ENCODE measurements around the gene TUG1.

The TUG1 gene

DNA sequence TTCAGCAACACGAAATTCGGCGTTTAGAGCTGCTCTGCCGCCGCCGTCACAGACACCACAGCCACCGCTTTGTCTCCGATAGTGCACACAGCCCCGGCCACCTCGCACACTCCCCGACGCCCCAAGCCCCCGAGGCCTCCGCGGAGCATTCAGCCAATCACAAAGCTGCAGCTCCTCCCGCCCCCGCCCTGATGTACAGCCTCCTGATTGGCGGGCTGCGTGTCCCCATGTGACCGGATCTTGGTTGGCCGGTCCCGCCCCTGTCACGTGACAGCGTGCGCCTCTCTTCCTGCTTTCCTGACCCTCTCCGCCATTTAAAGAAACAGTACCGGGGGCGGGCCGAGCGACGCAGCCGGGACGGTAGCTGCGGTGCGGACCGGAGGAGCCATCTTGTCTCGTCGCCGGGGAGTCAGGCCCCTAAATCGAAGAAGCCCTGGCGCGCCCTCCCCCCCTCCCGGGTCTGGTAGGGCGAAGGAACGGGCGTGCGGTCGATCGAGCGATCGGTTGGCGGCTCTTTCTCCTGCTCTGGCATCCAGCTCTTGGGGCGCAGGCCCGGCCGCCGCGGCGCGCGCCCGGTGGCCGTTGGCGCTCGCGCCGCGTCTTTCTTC is at the start of gene TUG1:
TUG1 (plus strand) TSS at position 342 of the 608 bp plus-strand sequence.
- peak; percentile 98 for DNase-seq (ENCODE audit: low spot score)

DNA sequence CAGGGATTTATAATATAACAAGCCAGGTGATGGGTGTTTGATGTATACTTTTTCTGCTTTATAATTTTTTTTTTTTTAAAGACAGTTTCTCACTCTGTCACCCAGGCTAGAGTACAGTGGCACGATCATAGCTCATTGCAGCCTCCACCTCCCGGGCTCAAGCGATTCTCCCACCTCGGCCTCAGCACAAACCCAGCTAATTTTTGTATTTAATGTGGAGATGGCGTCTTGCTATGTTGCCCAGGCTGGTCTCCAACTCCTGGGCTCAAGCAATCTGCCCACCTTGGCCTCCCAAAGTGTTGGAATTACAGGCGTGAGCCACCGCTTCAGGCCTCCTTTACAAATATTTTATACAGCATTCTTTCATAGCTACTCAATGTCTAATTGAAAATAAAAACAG is 49.1 kb upstream of the TUG1 start:
- no peak for DNase-seq (ENCODE audit: low spot score)

DNA sequence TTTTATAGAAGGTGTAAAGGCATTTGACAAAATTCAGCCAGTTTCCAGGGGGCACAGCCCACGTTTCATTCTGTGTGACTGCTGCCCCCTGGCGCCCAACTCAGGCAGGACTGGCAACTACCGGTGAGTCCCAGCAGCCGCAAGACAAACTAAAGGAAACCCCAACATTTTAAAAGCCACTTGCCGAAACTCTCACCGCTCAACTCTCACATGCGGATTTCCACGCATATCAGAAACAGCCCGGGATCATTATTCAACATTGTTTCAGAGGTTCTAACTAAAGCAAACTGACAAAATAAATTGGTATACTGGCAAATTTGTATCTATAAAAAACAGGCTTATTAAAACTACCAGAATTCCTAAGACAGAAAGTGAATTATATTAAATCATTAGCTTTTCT is 48.7 kb upstream of the TUG1 start:
- peak; percentile 86 for DNase-seq (ENCODE audit: low spot score)

DNA sequence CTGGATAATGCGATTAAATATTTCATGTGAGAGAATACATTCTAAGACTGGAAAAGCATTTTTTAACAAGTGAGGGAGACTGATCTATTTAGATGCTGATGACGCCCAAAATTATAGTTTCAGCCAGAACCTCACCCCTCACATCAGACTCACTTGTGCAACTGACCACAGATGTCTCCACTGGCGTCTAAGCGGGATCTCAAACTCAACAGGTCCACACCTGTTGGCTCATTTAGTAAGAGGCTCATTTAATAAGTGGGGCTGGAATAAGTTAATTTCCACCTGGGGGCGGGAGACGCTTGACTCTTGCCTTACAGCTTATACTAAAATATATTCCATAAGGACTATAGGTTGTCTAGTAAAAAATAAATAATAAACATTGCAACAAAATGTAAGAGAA is 48.0 kb upstream of the TUG1 start:
- DNase-seq (ENCODE audit: low spot score): no peak

DNA sequence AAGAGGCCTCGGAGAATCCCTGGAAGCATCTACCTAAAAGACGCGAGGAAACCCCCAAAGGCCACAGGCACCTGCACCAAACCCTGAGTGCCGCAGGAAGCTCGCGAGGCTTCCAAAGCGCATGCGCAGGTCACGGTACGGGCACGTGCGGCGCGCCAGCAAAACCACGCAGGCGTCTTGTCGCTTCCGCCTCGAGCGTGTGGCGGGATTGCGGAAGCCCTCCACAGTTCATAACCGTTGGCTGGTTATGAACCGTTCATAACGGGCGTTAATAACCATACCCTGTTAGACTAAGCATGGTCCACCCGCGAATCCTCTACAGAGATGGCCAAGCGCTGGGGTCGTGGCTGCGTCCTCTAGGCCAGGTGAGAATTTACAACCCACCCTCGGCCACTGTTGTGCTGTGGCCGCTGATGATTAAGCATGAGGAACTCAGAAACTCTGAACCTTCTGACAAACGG is 46.9 kb upstream of the TUG1 start:
- DNase-seq (ENCODE audit: low spot score): no peak

DNA sequence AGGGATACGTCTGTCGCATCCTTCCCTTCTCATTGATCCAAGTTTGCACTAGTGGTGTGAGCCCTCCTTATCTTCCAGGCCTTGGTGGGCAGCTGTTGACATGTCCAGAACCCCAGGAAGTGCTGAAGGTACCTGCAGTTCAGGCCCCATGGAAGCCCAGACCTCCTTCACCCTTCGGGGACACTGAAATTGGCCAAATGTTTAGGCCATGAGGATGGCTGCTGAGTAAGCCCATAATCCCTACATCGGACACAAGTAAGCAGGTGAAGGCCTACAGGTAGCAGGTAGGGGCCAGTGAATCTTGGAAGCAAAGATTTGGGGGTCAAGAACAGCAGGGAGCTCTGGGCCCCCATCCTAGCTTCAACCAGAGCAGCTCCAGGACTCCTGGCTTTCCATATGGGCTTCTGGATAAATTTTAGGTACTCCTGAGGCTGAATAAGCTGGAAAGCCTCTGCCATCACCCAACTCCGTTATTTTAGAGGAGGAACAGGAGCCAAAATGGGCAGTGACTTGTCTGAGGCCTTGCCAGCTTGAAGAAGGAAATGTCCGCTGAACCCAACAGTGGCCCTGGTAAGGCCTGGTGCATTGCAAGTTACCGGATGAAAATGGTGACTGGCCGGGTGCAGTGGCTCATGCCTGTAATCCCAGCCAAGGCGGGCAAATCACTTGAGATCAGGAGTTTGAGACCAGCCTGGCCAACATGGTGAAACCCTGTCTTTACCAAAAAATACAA is 45.7 kb upstream of the TUG1 start:
- DNase-seq (ENCODE audit: low spot score): peak; percentile 12

DNA sequence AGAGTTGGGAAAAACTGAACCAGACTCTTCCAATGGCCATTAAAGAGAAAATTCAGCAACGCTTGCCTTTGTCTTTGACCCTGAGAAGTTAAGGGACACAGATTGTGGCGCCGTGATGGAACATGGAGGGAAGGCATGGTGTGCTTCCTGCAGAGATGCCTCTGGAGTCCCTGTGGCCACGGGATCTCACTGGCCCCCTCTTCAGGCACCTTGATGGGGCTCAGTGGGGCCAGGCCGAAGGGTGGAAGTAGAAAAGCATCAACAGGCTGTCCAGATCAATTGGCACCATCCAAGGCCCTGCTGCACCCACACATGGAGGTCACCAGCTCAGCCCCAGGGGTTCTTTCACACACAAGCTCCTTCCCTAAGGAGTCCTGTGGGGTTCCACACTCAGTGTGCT is 43.4 kb upstream of the TUG1 start:
- no peak for DNase-seq (ENCODE audit: low spot score)

DNA sequence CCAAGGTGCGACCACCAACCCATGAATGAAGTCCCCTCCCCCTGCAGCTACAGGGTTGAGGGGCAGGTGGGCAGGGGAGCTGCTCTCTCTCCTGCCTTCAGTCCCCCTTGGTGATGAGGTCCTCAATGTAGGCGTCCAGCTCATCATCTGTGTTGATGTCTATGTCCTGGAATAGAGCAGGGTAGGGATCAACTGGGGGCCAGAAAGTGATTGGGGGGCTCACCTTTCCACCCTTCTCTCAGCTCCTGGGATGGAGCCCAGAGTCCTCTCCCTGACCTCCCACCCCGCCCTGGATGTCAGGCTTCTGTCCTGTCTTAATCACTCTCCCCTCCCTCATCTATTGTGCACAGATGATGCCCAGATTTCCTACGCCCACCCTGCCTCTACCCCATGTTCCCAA is 42.4 kb upstream of the TUG1 start:
- no peak for DNase-seq (ENCODE audit: low spot score)

DNA sequence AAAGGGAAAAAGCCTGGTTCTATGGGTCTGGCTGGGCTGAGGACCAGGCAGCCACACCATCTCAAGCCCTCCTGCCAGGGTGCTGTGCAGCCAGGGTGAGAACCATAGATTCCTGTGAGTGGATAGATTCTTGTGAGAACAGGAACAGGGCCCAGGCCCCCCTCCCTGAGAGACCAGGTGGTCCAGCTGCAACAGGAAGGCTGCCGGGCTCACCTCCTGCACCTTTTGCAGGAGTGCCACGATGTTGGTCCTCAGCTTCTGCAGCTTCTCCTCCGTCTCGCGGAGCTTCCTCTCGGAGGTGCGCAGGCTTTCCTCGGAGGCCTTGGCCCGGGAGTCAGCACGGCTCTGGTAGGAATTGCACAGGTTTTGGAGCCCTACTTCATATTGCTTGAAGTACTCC is 41.3 kb upstream of the TUG1 start:
- DNase-seq (ENCODE audit: low spot score): no peak

DNA sequence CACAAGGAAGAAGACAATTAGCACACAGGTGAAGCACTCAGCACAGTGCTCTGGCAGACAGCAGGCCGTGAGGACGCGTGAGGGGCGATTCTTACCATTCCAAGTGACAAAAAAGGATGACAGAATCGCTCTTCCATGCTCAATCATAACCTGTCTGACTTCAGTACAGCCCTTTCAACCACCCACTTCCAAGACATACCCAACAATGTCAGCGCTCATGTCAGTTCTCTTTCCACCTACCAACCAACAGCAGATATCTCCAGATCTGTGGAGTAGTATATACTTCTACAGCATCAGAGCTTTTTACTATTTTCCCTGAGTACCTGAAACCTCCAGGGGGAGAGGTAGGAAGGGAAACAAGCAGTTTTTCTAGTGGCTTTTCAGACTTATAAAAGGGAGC is 40.7 kb upstream of the TUG1 start:
- no peak for DNase-seq (ENCODE audit: low spot score)

DNA sequence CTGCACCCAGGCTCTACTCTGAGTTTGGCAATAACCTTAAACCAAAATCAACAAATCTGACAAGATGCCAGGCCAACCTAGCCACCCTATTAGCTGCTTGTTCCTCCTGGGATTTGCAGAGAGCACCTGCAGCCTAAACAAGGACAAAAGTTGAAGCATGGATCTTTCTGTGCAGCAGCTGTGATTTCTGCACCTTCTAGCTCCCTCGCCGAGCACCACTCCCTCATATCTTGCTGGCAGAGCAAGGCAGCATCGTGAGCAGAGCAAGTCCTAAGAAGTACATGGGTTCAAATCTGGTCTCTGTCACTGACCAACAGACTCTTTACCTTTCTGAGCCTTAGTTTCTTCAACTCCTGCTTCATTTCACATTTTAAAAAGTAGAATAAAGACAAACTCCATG is 38.8 kb upstream of the TUG1 start:
- DNase-seq (ENCODE audit: low spot score): no peak

DNA sequence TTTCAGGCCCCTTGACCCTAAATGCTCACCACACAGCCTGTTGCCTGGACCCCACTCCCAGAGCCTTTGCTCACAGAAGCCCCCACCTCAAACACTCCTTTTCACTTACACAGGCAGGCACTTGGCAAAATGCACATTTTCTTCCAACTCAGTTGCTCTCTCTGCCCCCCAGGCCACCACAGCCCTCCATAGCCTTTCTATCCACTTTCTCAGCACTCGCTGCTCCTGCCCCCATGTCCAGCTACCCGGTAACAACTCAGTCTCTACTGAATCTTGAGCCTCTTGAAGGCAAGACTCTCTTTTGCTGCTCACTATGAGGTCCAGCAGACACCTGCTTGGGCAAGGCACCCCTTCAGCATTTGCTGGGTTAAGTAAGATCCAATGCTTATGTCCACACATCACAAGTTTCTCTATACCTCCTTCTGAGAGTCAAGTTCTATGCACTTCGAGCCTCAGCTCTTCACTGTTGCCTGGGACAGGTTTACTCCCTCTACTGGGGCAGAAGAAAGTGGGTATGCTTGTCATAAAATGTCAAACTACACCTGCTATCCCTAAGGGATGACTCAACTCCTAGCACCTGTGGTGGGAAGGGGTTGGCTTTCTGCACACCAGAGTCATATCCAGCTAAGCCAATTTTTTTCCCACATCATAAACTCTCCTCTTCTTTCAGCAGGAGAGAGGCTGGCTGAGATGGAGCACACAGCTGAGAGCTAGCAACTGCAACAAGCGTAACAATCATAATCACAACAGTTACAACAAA is 37.3 kb upstream of the TUG1 start:
- no peak for DNase-seq (ENCODE audit: low spot score)

DNA sequence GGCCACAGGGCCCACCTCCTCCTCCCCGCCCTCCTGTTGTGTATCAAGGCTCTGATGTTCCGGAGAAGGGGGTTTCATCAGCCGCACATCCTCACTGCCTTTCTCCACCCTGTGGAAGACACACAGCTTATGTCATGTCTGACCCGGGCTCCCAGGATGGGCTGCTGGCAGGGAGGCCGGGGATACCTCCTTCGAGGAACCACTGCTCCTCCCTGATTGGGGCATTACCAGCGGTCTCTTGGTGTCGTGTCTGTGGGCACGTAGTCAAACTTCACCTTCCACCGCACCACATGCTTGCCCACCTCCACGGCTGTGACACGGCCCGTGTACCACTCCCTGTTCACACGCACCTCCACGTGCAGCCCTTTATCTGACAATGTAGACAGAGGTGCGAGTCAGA is 36.4 kb upstream of the TUG1 start:
- DNase-seq (ENCODE audit: low spot score): no peak

DNA sequence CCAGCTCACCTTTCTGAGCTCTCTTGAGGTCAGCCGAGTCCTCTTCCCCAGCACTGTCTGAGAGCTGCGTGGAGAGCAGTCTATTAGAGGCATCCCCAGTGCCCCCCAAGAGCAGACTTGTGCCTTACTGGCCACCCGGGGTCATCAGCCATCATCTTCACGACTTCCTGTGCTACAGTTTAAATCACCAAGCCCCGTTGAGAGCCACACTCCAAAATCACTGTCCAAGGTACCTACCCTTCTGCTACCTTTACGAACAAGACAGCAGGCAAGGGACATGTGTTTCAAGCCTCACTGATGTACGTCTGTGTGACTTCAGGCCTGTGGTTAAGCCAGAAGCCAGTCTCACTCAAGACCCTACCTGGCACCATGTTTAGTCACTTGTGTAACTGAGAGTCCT is 35.6 kb upstream of the TUG1 start:
- no peak for DNase-seq (ENCODE audit: low spot score)

DNA sequence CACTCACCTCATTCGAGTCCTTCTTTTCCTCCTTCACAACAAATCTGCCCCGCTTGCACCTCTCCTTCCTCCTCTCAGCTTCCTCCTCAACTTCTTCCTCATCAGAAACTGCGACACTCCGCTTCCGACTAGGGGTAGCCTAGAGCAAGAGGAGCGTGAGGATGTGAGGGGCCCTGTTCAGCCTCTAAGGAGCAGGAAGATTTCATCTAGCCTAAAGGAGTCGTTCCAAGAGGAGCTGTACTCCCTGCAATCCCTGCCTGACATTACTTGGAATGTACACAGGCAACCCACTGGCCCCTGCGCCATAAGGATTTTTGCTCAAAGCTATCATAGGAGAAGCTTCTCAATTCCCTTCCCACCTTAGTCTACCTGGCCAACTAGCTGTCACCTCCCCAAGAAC is 35.0 kb upstream of the TUG1 start:
- no peak for DNase-seq (ENCODE audit: low spot score)

DNA sequence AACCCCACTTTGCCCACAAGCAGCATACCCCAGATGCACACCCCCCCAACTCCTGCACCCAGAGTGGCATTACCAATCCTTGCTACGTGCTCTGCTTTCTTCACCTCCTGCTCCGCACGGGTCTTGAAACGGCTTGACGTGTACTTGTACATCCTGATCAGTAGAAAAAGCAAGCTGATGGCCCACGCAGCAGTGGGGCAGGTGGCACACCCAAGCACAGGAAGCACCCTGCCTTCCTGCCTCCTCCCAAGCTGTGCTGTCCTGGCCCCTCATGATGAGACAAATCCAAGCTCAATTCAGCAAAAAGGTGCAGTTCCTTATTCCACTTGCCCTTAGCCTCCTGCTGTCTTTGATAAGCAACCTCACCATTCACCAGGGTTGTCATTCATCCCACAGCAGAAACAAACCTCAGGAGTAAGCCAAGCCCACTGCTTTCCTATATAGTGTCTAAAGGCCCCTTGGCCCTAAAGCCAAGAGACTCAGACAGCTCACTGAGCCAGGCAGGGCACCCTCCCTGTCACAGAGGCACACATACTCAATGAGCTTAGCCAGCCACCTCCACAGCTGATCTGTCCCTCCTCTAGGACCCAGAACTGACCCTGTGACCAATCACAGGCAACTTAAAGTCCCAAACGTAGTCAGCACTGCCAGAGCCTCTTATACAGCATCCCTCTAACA is 28.2 kb upstream of the TUG1 start:
- peak; percentile 13 for DNase-seq (ENCODE audit: low spot score)

DNA sequence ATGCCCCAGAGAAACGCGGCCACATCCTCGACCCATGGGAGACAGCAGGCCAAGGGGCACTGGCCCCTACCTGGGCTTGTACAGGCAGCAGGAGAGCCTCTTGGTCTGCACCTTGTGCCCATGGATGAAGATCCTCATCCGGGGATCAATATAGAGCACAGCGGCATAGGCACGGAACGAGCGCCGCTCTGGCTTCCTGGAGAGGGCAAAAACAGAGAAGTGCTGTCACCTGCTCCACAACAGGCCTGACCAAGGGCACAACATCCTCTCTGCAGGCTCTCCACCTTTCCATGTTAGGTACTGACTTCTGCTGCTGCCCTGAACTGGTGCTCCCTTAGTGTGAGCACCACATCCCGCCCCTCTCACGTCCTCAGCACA is 27.7 kb upstream of the TUG1 start:
- peak; percentile 25 for DNase-seq (ENCODE audit: low spot score)

DNA sequence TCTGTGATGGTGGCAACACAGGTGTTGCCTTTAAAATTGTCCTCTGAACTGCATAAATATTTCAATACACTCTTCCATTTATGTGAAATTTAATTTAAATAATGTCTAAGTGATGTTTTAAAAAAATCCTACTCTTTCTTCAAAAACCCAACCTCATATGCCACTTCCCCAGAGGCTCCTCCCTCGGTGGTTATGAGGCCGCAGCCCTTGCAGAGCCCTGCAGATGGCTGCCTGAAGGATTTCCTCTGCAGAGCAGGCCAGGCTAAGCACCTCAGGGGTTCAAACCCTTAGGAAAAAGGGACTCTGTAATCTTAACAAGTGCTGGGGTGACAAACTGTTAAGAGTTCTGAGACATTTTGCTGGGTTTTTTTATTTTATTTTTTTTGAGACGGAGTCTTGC is 25.7 kb upstream of the TUG1 start:
- peak; percentile 10 for DNase-seq (ENCODE audit: low spot score)

DNA sequence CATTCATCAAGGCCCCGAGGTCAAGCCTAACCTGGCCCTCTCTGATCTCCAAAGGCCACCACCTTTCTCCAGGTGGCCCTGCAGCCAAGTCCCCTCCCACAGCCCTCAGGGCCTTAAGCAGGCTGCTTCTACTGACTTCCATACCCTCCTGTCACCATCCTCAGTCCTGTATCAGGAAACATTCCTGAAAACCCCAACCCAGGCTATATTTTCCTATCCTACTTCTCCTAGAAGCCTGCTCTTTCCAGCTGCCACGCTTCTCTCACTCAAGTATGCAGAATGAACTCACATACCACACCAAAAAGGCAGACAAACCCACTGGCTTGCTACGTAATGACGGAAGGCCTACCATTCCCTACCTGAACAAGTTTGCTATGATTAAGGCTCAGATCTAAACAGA is 24.1 kb upstream of the TUG1 start:
- DNase-seq (ENCODE audit: low spot score): peak; percentile 15

DNA sequence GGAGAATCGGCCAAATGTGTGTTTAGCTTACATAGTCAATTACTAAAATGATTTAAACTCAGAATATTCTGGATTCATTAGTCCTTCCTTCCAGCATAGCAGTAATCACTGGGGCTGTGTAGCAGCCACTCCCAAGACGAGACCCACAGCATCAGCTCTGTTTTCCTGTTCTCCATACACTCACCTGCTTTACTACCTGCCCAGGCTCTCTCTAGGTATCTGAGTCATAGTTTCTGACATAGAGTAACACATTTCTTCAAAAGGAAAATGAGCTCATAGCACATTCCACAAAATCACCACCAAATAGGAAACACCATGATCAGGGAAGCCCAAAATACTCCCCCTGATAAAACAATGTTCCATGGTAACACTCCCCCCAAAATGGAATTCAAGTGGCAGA is 23.4 kb upstream of the TUG1 start:
- DNase-seq (ENCODE audit: low spot score): peak; percentile 11

DNA sequence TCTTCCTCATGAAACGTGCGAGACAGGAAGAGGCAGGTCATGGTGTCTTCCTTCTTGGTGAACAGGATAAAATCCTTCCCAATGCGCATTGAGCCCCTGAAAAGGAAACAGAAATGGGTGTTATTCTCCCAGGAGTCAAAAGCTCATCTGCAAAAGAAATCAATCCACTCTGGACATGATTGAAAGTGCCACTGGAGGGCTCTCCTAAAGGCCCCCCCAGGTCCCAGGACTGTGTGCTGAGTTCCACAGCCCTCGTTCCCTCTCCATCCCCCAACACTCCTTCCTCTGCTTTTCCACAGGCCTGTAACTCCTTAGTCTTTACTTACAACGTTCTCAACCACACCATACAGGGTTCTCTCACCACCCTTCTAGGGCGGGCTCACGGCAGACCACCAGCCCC is 22.7 kb upstream of the TUG1 start:
- DNase-seq (ENCODE audit: low spot score): peak; percentile 25

DNA sequence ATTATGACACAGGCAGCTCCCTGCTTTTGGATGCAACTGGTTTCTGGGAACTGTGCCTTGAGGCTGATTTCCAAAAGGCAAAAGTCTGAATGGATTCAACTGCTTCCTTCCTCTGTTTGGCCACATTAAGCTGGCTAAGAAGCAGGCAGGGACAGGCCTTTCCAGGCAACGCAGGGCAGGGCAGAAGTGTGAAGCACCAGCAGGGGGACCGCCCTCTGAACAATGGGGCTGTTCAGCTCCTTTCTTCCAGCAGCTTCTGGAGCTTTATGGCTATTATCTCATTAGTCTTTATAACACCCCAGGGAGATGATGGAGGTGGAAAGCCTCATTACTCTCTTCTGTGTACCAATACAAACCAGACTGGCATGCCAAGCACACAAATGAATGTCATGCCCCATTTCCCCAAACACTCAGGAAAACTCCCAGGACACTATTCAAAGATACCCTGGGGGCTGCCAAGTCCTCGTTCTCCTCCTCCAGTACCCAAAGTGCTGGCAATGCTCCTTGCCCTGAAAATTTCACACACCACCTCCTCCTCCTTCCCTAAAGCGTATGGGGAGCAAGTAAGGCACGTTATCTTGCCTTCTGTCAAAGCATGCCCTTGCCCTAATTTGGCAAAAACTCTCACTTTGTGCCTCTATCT is 21.8 kb upstream of the TUG1 start:
- peak; percentile 81 for DNase-seq (ENCODE audit: low spot score)
